ENCODE data around the gene HTT. TPM values are rescaled to one million over a fixed set of nuclear protein-coding genes. Genes with fewer than 3 reads are reported as not detected.

Gene HTT
- total RNA-seq (2022; extraction: Qiagen RNA extraction; ENCODE audit: low read depth): 12.6 to 17.0 TPM (median 13.2 TPM) in 5 replicates

GRCh38 chr4:3074078-3074845 lies at the start of gene HTT, which contains the start of gene HTT-AS:
TSS of gene HTT (plus strand) at chr4:3074681. CDS start at chr4:3074826, 145 bp downstream.
TSS of gene HTT-AS (minus strand) at chr4:3074538.

GRCh38 chr4:3248811-3249661 lies 174.6 kb downstream of the HTT start, which contains the start of gene MSANTD1:
TSS of gene MSANTD1 (plus strand) at chr4:3249159. CDS start at chr4:3249223, 64 bp downstream.

GRCh38 chr4:3292571-3293400 lies 218.3 kb downstream of the HTT start, which contains the start of gene RGS12:
TSS of gene RGS12 (plus strand) at chr4:3293021. CDS start at chr4:3316171, 23,150 bp downstream.

Other genes starting within 250 kb of the HTT start
- gene ADD1, start 230.8 kb upstream of the HTT start, total RNA-seq (2022; extraction: Qiagen RNA extraction; ENCODE audit: low read depth): 74.5 to 94.4 TPM (median 88.9 TPM) in 5 replicates
- 25.3 to 29.4 TPM (median 26.3 TPM) in 5 replicates for gene NOP14, start 111.3 kb upstream of the HTT start, total RNA-seq (2022; extraction: Qiagen RNA extraction; ENCODE audit: low read depth)
- 1.6 to 2.1 TPM (median 1.9 TPM) in 5 replicates for gene GRK4, start 111.1 kb upstream of the HTT start, total RNA-seq (2022; extraction: Qiagen RNA extraction; ENCODE audit: low read depth)
- not detected in 5 replicates for gene HTT-AS, start 143 bp upstream of the HTT start, total RNA-seq (2022; extraction: Qiagen RNA extraction; ENCODE audit: low read depth)
- 0.06 to 0.15 TPM (median 0.08 TPM) in 5 replicates for gene MSANTD1, start 174.5 kb downstream of the HTT start, total RNA-seq (2022; extraction: Qiagen RNA extraction; ENCODE audit: low read depth)
- gene RGS12, start 218.3 kb downstream of the HTT start, total RNA-seq (2022; extraction: Qiagen RNA extraction; ENCODE audit: low read depth): 10.3 to 13.3 TPM (median 11.0 TPM) in 5 replicates

Measured in A549 treated with GW870086 at 1 μM for 4 hours (cell line).